HEK293 (cell line): ENCODE data around the gene EMP3.

Experiments used
- CTCF ChIA-PET: fragments of 350-600 bp; formaldehyde crosslinking; extraction: SDS; loops from one replicate; lab custom pipeline; 2021; ENCODE audit warnings: antibody characterized with exemption; lab: Yijun Ruan, JAX
- POLR2A ChIA-PET: fragments of 300-600 bp; formaldehyde crosslinking; extraction: SDS; loops from one replicate; lab custom pipeline; 2020; ENCODE audit warnings: antibody characterized with exemption, inconsistent platforms; lab: Yijun Ruan, JAX
- H3K27ac ChIP-seq: fragments of 200-500 bp; sonication (Bioruptor generic); 2 replicates; pipeline ENCODE4 v1.5.1; 2014; ENCODE audit warnings: low read depth, low read length, control low read depth, inconsistent platforms; ENCODE audit errors: extremely low read depth
- H3K36me3 ChIP-seq, 2 experiments: fragments of 200-500 bp in 1 of 2; sonication (Bioruptor generic) in 1 of 2; 1 replicate in 1 of 2; 2 replicates in 1 of 2; pipeline ENCODE4 v1.5.1; 2014 to 2017; ENCODE audit warnings: inconsistent platforms in 2 of 2, low read length in 2 of 2; ENCODE audit not compliant: control insufficient read depth in 2 of 2, insufficient read depth in 1 of 2
- H3K4me1 ChIP-seq: fragments of 200-500 bp; sonication (Bioruptor generic); 2 replicates; pipeline ENCODE4 v1.5.1; 2014; ENCODE audit warnings: mild to moderate bottlenecking, low read length, inconsistent platforms; ENCODE audit not compliant: control insufficient read depth, insufficient read depth
- H3K4me3 ChIP-seq: 2 replicates; pipeline ENCODE4 v1.5.1; 2011; ENCODE audit warnings: low read depth, mild to moderate bottlenecking, control low read depth, low read length, moderate library complexity
- H3K9me3 ChIP-seq: fragments of 200-500 bp; sonication (Bioruptor generic); 2 replicates; pipeline ENCODE4 v1.5.1; 2014; ENCODE audit warnings: low read depth, low read length, inconsistent platforms; ENCODE audit not compliant: control insufficient read depth, insufficient read depth
- BCL11B ChIP-seq: fragments of 450-650 bp; formaldehyde crosslinking; IDR thresholded peaks from 2 replicates; pipeline ENCODE4 v1.5.1; 2016; ENCODE audit warnings: low read depth, missing biosample characterization, missing genetic modification characterization
- RBAK ChIP-seq: fragments of 450-650 bp; formaldehyde crosslinking; IDR thresholded peaks from 2 replicates; pipeline ENCODE4 v1.5.1; 2016; ENCODE audit warnings: missing biosample characterization, missing genetic modification characterization
- SCRT2 ChIP-seq: fragments of 450-650 bp; formaldehyde crosslinking; IDR thresholded peaks from 2 replicates; pipeline ENCODE4 v1.5.1; 2016; ENCODE audit warnings: missing biosample characterization, missing genetic modification characterization
- ZBTB7A ChIP-seq: fragments of 450-650 bp; formaldehyde crosslinking; IDR thresholded peaks from 2 replicates; pipeline ENCODE4 v1.5.1; 2016; ENCODE audit warnings: low read depth, missing biosample characterization, missing genetic modification characterization
- ZFP37 ChIP-seq: fragments of 450-650 bp; formaldehyde crosslinking; IDR thresholded peaks from 2 replicates; pipeline ENCODE4 v1.5.1; 2016; ENCODE audit warnings: missing biosample characterization, missing genetic modification characterization
- ZNF10 ChIP-seq: fragments of 450-650 bp; formaldehyde crosslinking; IDR thresholded peaks from 2 replicates; pipeline ENCODE4 v1.5.1; 2017; ENCODE audit warnings: missing biosample characterization, missing genetic modification characterization
- ZNF138 ChIP-seq: fragments of 450-650 bp; formaldehyde crosslinking; IDR thresholded peaks from 2 replicates; pipeline ENCODE4 v1.5.1; 2016; ENCODE audit warnings: missing biosample characterization, missing genetic modification characterization, borderline replicate concordance
- ZNF146 ChIP-seq: fragments of 450-650 bp; formaldehyde crosslinking; IDR thresholded peaks from 2 replicates; pipeline ENCODE4 v1.5.1; 2016; ENCODE audit warnings: missing biosample characterization, missing genetic modification characterization
- ZNF324 ChIP-seq: fragments of 450-650 bp; formaldehyde crosslinking; IDR thresholded peaks from 2 replicates; pipeline ENCODE4 v1.5.1; 2016; ENCODE audit warnings: missing biosample characterization, missing genetic modification characterization
- ZNF366 ChIP-seq: fragments of 450-650 bp; formaldehyde crosslinking; conservative IDR thresholded peaks from 2 replicates; pipeline ENCODE4 v1.5.1; 2016; ENCODE audit warnings: missing biosample characterization, missing genetic modification characterization
- ZNF501 ChIP-seq: fragments of 450-650 bp; formaldehyde crosslinking; IDR thresholded peaks from 2 replicates; pipeline ENCODE4 v1.5.1; 2016; ENCODE audit warnings: missing biosample characterization, missing genetic modification characterization
- ZNF510 ChIP-seq: fragments of 450-650 bp; formaldehyde crosslinking; IDR thresholded peaks from 2 replicates; pipeline ENCODE4 v1.5.1; 2018; ENCODE audit warnings: mild to moderate bottlenecking, missing genetic modification characterization, missing biosample characterization; ENCODE audit not compliant: insufficient replicate concordance
- ZNF600 ChIP-seq: fragments of 450-650 bp; formaldehyde crosslinking; IDR thresholded peaks from 2 replicates; pipeline ENCODE4 v1.5.1; 2016; ENCODE audit warnings: missing biosample characterization, missing genetic modification characterization
- TF ChIP-seq, protein P1 (sequence below): fragments of 450-650 bp; formaldehyde crosslinking; IDR thresholded peaks from 2 replicates; pipeline ENCODE4 v1.5.1; 2016; ENCODE audit warnings: missing biosample characterization, missing genetic modification characterization
- TF ChIP-seq, protein P2 (sequence below): fragments of 450-650 bp; formaldehyde crosslinking; IDR thresholded peaks from 2 replicates; pipeline ENCODE4 v1.5.1; 2017; ENCODE audit warnings: missing biosample characterization, missing genetic modification characterization
- TF ChIP-seq, protein P3 (sequence below): fragments of 450-650 bp; formaldehyde crosslinking; IDR thresholded peaks from 2 replicates; pipeline ENCODE4 v1.5.1; 2016; ENCODE audit warnings: missing biosample characterization, missing genetic modification characterization, borderline replicate concordance
- TF ChIP-seq, protein P4 (sequence below): fragments of 450-650 bp; formaldehyde crosslinking; IDR thresholded peaks from 2 replicates; pipeline ENCODE4 v1.5.1; 2017; ENCODE audit warnings: missing biosample characterization, mild to moderate bottlenecking, missing genetic modification characterization, moderate library complexity

Gene EMP3

DNA sequence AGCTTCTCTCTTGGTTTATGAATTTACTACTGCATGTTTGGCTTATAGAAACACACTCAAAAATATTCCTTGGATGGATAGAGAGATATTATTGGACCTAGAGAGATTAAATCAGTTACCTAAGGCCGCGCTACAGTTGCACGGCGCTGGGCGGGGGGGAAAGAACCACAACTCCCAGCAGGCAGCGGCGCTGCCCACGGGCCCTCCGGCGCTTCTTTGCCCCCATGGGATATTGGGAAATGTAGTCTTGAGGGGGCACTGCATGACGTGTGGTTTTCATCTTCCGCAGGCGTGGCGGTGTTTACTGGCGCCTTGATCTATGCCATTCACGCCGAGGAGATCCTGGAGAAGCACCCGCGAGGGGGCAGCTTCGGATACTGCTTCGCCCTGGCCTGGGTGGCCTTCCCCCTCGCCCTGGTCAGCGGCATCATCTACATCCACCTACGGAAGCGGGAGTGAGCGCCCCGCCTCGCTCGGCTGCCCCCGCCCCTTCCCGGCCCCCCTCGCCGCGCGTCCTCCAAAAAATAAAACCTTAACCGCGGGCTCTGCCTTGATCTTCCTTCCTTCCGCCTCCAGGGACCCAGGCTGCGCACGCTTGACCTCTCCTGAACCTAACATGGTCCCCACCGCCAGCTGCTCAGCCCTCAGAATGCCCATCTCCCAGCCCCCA, 4.8 kb downstream of the EMP3 start (continued):
- TF ChIP-seq RBAK (tag by site-specific recombination): no peak
- no peak for TF ChIP-seq ZNF146 (tag by site-specific recombination)
- TF ChIP-seq ZBTB7A: no peak
- no peak for TF ChIP-seq ZNF510
- peak; percentile 70 for TF ChIP-seq SCRT2 (tag by site-specific recombination)
- TF ChIP-seq, protein P1, sequence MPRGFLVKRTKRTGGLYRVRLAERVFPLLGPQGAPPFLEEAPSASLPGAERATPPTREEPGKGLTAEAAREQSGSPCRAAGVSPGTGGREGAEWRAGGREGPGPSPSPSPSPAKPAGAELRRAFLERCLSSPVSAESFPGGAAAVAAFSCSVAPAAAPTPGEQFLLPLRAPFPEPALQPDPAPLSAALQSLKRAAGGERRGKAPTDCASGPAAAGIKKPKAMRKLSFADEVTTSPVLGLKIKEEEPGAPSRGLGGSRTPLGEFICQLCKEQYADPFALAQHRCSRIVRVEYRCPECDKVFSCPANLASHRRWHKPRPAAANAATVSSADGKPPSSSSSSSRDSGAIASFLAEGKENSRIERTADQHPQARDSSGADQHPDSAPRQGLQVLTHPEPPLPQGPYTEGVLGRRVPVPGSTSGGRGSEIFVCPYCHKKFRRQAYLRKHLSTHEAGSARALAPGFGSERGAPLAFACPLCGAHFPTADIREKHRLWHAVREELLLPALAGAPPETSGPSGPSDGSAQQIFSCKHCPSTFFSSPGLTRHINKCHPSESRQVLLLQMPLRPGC: no peak
- 0 out of 2 replicates have a peak, but pooled peaks have one; percentile 56 for TF ChIP-seq BCL11B
- TF ChIP-seq, all 188 proteins: peak for 38

DNA sequence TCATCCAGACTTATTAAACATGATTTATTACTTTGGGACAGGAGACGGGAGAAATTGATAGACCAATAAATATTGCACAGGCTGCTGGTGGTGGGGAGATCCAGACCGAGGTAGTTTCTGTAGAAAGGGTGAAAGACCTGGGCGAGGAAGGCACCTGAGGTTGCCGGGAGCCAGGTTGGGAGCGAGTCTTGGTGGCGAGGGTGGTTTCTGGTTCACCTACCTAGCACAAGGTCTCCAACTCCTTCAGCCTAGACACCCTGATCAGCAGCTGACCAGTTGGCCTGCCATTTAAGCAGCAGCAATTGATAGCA, 7.0 kb downstream of the EMP3 start:
- H3K4me3 ChIP-seq: no peak overlapping the region
- 0 out of 2 replicates have a peak, but pooled peaks have one; percentile 20 for TF ChIP-seq ZFP37 (tag by site-specific recombination)
- TF ChIP-seq, protein P2, sequence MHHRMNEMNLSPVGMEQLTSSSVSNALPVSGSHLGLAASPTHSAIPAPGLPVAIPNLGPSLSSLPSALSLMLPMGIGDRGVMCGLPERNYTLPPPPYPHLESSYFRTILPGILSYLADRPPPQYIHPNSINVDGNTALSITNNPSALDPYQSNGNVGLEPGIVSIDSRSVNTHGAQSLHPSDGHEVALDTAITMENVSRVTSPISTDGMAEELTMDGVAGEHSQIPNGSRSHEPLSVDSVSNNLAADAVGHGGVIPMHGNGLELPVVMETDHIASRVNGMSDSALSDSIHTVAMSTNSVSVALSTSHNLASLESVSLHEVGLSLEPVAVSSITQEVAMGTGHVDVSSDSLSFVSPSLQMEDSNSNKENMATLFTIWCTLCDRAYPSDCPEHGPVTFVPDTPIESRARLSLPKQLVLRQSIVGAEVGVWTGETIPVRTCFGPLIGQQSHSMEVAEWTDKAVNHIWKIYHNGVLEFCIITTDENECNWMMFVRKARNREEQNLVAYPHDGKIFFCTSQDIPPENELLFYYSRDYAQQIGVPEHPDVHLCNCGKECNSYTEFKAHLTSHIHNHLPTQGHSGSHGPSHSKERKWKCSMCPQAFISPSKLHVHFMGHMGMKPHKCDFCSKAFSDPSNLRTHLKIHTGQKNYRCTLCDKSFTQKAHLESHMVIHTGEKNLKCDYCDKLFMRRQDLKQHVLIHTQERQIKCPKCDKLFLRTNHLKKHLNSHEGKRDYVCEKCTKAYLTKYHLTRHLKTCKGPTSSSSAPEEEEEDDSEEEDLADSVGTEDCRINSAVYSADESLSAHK (tag by site-specific recombination): peak; percentile 74; the same call in 1 of the 2 replicates
- TF ChIP-seq ZNF10 (tag by site-specific recombination): peak; percentile 84; the same call in 1 of the 2 replicates
- no peak for TF ChIP-seq ZNF138
- TF ChIP-seq ZNF501 (tag by site-specific recombination): 0 out of 2 replicates have a peak, but pooled peaks have one; percentile 19
- no peak for TF ChIP-seq ZNF324 (tag by site-specific recombination)
- TF ChIP-seq ZNF600: peak; percentile 22; the same call in 1 of the 2 replicates
- TF ChIP-seq, protein P3, sequence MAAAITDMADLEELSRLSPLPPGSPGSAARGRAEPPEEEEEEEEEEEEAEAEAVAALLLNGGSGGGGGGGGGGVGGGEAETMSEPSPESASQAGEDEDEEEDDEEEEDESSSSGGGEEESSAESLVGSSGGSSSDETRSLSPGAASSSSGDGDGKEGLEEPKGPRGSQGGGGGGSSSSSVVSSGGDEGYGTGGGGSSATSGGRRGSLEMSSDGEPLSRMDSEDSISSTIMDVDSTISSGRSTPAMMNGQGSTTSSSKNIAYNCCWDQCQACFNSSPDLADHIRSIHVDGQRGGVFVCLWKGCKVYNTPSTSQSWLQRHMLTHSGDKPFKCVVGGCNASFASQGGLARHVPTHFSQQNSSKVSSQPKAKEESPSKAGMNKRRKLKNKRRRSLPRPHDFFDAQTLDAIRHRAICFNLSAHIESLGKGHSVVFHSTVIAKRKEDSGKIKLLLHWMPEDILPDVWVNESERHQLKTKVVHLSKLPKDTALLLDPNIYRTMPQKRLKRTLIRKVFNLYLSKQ (tag by site-specific recombination): no peak
- TF ChIP-seq ZNF366 (tag by site-specific recombination): no peak
- TF ChIP-seq, protein P4, sequence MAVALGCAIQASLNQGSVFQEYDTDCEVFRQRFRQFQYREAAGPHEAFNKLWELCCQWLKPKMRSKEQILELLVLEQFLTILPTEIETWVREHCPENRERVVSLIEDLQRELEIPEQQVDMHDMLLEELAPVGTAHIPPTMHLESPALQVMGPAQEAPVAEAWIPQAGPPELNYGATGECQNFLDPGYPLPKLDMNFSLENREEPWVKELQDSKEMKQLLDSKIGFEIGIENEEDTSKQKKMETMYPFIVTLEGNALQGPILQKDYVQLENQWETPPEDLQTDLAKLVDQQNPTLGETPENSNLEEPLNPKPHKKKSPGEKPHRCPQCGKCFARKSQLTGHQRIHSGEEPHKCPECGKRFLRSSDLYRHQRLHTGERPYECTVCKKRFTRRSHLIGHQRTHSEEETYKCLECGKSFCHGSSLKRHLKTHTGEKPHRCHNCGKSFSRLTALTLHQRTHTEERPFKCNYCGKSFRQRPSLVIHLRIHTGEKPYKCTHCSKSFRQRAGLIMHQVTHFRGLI (tag by site-specific recombination): peak; percentile 53; the same call in 1 of the 2 replicates
- peaks cover 15% of the 10 kb centered on the region for H3K4me1 ChIP-seq
- peak overlapping the region; percentile 77 for H3K27ac ChIP-seq
- ChIA-PET POLR2A (interaction anchor here (0.5 to 3.8 kb wide), 13 partner anchors 8 to 375 kb away, joined by 3 to 54 read pairs (median 7); partner anchors contain the start of genes EMP3, KDELR1, SYNGR4 and TMEM143), CTCF (interaction anchor here (0.5 to 5.0 kb wide), 12 partner anchors 9 to 1986 kb away, joined by 3 to 104 read pairs (median 4); partner anchors contain the start of genes EMP3, GRWD1 and KDELR1)
- no peaks in the 10 kb centered on the region for H3K9me3 ChIP-seq
- H3K36me3 ChIP-seq: no peaks in the 10 kb centered on the region
